Fibroblast of villous mesenchyme (primary cell): ENCODE measurements around the gene THBS2. TPM values are rescaled to one million over a fixed set of nuclear protein-coding genes. Genes with fewer than 3 reads are reported as not detected.

ENCODE experiments used
- DNase-seq: peaks from one replicate; pipeline ENCODE4 v3.0.0-alpha.2; 2010; ENCODE audit warnings: low read depth
- H3K4me3 ChIP-seq: 2 replicates; pipeline ENCODE4 v1.5.1; 2011; ENCODE audit warnings: low read depth, mild to moderate bottlenecking, low read length
- total RNA-seq: library from RNA; depleted of rRNA; stranded (reverse); fragments of >200 nt; gene quantifications from 2 replicates; pipeline ENCODE4 v1.2.3, GENCODE V29; 2012
- TF ChIP-seq, protein P1 (sequence below): IDR thresholded peaks from 2 replicates; pipeline ENCODE4 v1.5.1; 2012; ENCODE audit warnings: low read depth, mild to moderate bottlenecking, low read length; ENCODE audit not compliant: insufficient read depth

The THBS2 gene
- total RNA-seq, 1 donor: 374 TPM

GRCh38 chr6:169238766-169239165 is 14.9 kb downstream of the THBS2 start:
- no peak for DNase-seq
- TF ChIP-seq, protein P1, sequence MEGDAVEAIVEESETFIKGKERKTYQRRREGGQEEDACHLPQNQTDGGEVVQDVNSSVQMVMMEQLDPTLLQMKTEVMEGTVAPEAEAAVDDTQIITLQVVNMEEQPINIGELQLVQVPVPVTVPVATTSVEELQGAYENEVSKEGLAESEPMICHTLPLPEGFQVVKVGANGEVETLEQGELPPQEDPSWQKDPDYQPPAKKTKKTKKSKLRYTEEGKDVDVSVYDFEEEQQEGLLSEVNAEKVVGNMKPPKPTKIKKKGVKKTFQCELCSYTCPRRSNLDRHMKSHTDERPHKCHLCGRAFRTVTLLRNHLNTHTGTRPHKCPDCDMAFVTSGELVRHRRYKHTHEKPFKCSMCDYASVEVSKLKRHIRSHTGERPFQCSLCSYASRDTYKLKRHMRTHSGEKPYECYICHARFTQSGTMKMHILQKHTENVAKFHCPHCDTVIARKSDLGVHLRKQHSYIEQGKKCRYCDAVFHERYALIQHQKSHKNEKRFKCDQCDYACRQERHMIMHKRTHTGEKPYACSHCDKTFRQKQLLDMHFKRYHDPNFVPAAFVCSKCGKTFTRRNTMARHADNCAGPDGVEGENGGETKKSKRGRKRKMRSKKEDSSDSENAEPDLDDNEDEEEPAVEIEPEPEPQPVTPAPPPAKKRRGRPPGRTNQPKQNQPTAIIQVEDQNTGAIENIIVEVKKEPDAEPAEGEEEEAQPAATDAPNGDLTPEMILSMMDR: no peak
- H3K4me3 ChIP-seq: no peak overlapping the region

DNA sequence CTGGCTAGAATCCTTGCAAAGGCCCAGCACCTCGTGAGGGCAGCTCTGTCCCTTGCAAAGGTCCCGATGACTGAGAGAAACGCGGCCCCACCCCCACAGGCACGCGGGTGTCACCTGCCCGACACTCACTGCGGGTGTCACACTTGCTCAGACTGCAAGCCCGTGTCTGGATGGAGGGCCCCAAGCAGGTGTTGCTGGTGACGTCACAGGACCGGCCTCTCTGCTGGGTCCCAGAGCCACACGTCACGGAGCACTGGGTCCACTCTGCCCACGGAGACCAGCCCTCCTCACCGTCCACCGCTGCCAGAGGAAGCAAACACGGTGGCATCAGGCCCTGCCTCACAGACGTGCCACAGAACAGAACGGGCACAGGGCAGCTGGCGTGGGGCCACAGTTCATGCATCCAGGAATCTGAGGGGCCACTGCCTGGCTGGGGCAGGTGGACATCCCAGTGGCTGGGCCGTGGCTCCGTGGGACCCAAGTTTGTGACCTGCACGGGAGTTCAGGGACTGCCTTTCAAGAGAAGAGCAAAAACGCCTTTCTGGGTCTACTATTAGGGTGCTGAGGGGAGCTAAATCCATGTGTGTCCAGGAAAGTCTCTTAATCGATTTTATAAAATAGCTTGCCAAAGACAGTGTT is 16.0 kb downstream of the THBS2 start:
- no peak for DNase-seq
- no peak overlapping the region for H3K4me3 ChIP-seq
- TF ChIP-seq, protein P1: no peak

GRCh38 chr6:169236988-169237387 is 16.7 kb downstream of the THBS2 start:
- DNase-seq: no peak
- H3K4me3 ChIP-seq: no peak overlapping the region
- TF ChIP-seq, protein P1: no peak

DNA sequence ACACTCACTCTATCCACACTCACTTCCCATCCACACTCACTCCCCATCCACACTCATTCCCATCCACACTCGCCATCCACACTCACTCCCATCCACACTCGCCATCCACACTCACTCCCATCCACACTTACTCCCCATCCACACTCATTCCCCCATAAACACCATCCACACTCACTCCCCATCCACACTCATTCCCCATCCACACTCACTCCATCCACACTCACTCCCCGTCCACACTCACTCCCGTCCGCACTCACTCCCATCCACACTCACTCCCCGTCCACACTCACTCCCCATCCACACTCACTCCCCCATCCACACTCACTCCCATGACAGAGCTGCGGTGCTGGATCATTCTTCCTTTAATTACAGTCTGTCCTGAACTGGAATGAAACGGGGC is 17.1 kb downstream of the THBS2 start:
- DNase-seq: no peak
- no peak overlapping the region for H3K4me3 ChIP-seq
- TF ChIP-seq, protein P1: no peak

- DNase-seq: no peak
- TF ChIP-seq, protein P1: no peak
- H3K4me3 ChIP-seq: no peak overlapping the region
Measured at GRCh38 chr6:169235286-169235685, 18.4 kb downstream of the THBS2 start.

DNA sequence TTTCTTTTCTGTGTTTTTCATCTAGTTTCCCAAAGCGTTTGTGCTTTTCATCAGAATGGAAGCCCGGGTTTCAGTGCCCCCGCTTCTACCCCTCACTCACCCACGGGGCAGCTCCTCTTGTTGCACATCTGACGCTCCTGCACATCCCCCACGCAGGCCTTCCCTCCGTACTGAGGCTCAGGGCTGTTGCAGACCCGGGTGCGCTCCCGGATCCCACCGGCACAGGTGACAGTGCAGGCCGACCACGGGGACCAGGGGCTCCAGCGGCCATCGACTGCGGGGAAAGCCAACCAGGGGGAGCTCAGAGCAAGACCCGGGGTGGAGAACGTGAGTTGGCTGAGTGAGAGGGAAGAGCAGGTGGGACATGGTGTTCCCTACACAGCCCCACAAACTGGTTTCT is 19.0 kb downstream of the THBS2 start:
- DNase-seq: no peak
- no peak overlapping the region for H3K4me3 ChIP-seq
- TF ChIP-seq, protein P1: no peak

GRCh38 chr6:169233832-169234231 is 19.8 kb downstream of the THBS2 start:
- TF ChIP-seq, protein P1: no peak
- no peak for DNase-seq

More at GRCh38 chr6:169233832-169234231, 19.8 kb downstream of the THBS2 start:
- no peak overlapping the region for H3K4me3 ChIP-seq
